IMR-90 (cell line): ENCODE data around the gene DENND2C. TPM values are rescaled to one million over a fixed set of nuclear protein-coding genes. Genes with fewer than 3 reads are reported as not detected.

ENCODE experiments used
- ATAC-seq: fragments of 200-7000 bp; cut with Tn5 transposase; 2 replicates; pipeline ENCODE4 v1.9.1; 2020; ENCODE audit warnings: low read depth, mild to moderate bottlenecking, moderate library complexity
- BruUV-seq: library from RNA; stranded (reverse); fragments of 400-500 nt; replicated peaks from 2 replicates; lab custom pipeline; 2021; lab: Mats Ljungman, UMichigan
- CTCF ChIA-PET: fragments of 300-600 bp; formaldehyde crosslinking; extraction: SDS; loops from one replicate; lab custom pipeline; 2021; ENCODE audit warnings: antibody characterized with exemption; lab: Yijun Ruan, JAX
- POLR2A ChIA-PET: fragments of 300-600 bp; sonication (Branson Sonifier 250); formaldehyde crosslinking; loops from one replicate; lab custom pipeline; 2022; ENCODE audit warnings: antibody characterized with exemption; ENCODE audit not compliant: unreplicated experiment; lab: Charles Lee
- DNase-seq: peaks from one replicate; pipeline ENCODE4 v3.0.0; 2013
- H2AFZ ChIP-seq: replicated peaks from 2 replicates; pipeline ENCODE3; 2013; ENCODE audit warnings: low read length, mild to moderate bottlenecking; ENCODE audit not compliant: poor library complexity
- H2AK5ac ChIP-seq: 2 replicates; pipeline ENCODE4 v1.6.1; 2013; ENCODE audit warnings: low read depth, low read length, inconsistent platforms
- H2AK9ac ChIP-seq: replicated peaks from 2 replicates; pipeline ENCODE3; 2013; ENCODE audit warnings: mild to moderate bottlenecking, low read depth, low read length, moderate library complexity; ENCODE audit not compliant: poor library complexity
- H2BK120ac ChIP-seq: 2 replicates; pipeline ENCODE4 v1.6.1; 2013; ENCODE audit warnings: low read depth, low read length, inconsistent platforms
- H2BK15ac ChIP-seq: 3 replicates; pipeline ENCODE4 v1.6.1; 2013; ENCODE audit warnings: low read depth, low read length, inconsistent platforms
- H2BK20ac ChIP-seq: 2 replicates; pipeline ENCODE4 v1.6.1; 2013; ENCODE audit warnings: low read depth, mild to moderate bottlenecking, inconsistent platforms, low read length, moderate library complexity
- H2BK5ac ChIP-seq: 2 replicates; pipeline ENCODE4 v1.6.1; 2013; ENCODE audit warnings: mild to moderate bottlenecking, low read depth, low read length, inconsistent platforms; ENCODE audit not compliant: poor library complexity, severe bottlenecking
- H3K14ac ChIP-seq: replicated peaks from 2 replicates; pipeline ENCODE4 v1.6.1; 2013; ENCODE audit warnings: low read depth, low read length, inconsistent platforms
- H3K18ac ChIP-seq: 2 replicates; pipeline ENCODE4 v1.6.1; 2013; ENCODE audit warnings: low read depth, low read length, control low read depth
- H3K23ac ChIP-seq: 2 replicates; pipeline ENCODE4 v1.6.1; 2013; ENCODE audit warnings: low read depth, low read length, inconsistent platforms
- H3K27ac ChIP-seq: 2 replicates; pipeline ENCODE4 v1.5.1; 2013; ENCODE audit warnings: mild to moderate bottlenecking, control low read depth, low read length; ENCODE audit not compliant: insufficient read depth
- H3K27me3 ChIP-seq: 2 replicates; pipeline ENCODE4 v1.6.1; 2013; ENCODE audit warnings: low read length; ENCODE audit not compliant: control insufficient read depth, insufficient read depth
- H3K36me3 ChIP-seq: 2 replicates; pipeline ENCODE4 v1.6.1; 2013; ENCODE audit warnings: low read length, mixed read lengths; ENCODE audit not compliant: control insufficient read depth, insufficient read depth
- H3K4ac ChIP-seq: 2 replicates; pipeline ENCODE4 v1.6.1; 2013; ENCODE audit warnings: low read depth, low read length, inconsistent platforms
- H3K4me1 ChIP-seq: 2 replicates; pipeline ENCODE4 v1.6.1; 2013; ENCODE audit warnings: low read length, mixed read lengths; ENCODE audit not compliant: control insufficient read depth, insufficient read depth
- H3K4me2 ChIP-seq: 2 replicates; pipeline ENCODE4 v1.6.1; 2013; ENCODE audit warnings: low read depth, mild to moderate bottlenecking, control low read depth, low read length, moderate library complexity
- H3K4me3 ChIP-seq: 2 replicates; pipeline ENCODE4 v1.5.1; 2013; ENCODE audit warnings: low read depth, mild to moderate bottlenecking, control low read depth, low read length, moderate library complexity; ENCODE audit not compliant: insufficient read depth
- H3K56ac ChIP-seq: 2 replicates; pipeline ENCODE4 v1.6.1; 2013; ENCODE audit warnings: low read length, inconsistent platforms; ENCODE audit not compliant: insufficient read depth; ENCODE audit errors: extremely low read depth
- H3K79me1 ChIP-seq, 2 experiments: 2 replicates each; pipeline ENCODE4 v1.6.1; 2013; ENCODE audit warnings: low read length in 2 of 2, inconsistent platforms in 1 of 2, low read depth in 1 of 2
- H3K9ac ChIP-seq: 2 replicates; pipeline ENCODE4 v1.6.1; 2013; ENCODE audit warnings: low read depth, low read length, control low read depth
- H3K9me1 ChIP-seq: 2 replicates; pipeline ENCODE4 v1.6.1; 2013; ENCODE audit warnings: low read length, inconsistent platforms; ENCODE audit not compliant: insufficient read depth
- H3K9me3 ChIP-seq: 2 replicates; pipeline ENCODE4 v1.6.1; 2013; ENCODE audit warnings: low read length; ENCODE audit not compliant: control insufficient read depth, insufficient read depth
- H4K20me1 ChIP-seq: 2 replicates; pipeline ENCODE4 v1.6.1; 2013; ENCODE audit warnings: low read length, inconsistent platforms; ENCODE audit not compliant: insufficient read depth
- H4K5ac ChIP-seq: 2 replicates; pipeline ENCODE4 v1.6.1; 2013; ENCODE audit warnings: mild to moderate bottlenecking, low read depth, low read length, control low read depth
- H4K8ac ChIP-seq, 2 experiments: 2 replicates each; pipeline ENCODE4 v1.6.1; 2013; ENCODE audit warnings: low read depth in 2 of 2, low read length in 2 of 2, control low read depth in 1 of 2, inconsistent platforms in 1 of 2
- H4K91ac ChIP-seq: 2 replicates; pipeline ENCODE4 v1.6.1; 2013; ENCODE audit warnings: low read depth, low read length, inconsistent platforms; ENCODE audit not compliant: insufficient read depth
- CEBPB ChIP-seq: IDR thresholded peaks from 2 replicates; pipeline ENCODE4 v1.6.1; 2012; ENCODE audit warnings: low read depth, low read length, improper control_type of control experiment
- CHD1 ChIP-seq: IDR thresholded peaks from 2 replicates; pipeline ENCODE4 v1.6.1; 2012; ENCODE audit warnings: low read depth, low read length, improper control_type of control experiment
- MAZ ChIP-seq: IDR thresholded peaks from 2 replicates; pipeline ENCODE4 v1.6.1; 2012; ENCODE audit warnings: low read depth, mild to moderate bottlenecking, low read length, improper control_type of control experiment, moderate library complexity, borderline replicate concordance
- POLR2A ChIP-seq: IDR thresholded peaks from 2 replicates; pipeline ENCODE4 v1.6.1; 2012; ENCODE audit warnings: mild to moderate bottlenecking, low read depth, low read length
- RAD21 ChIP-seq: IDR thresholded peaks from 2 replicates; pipeline ENCODE4 v1.6.1; 2012; ENCODE audit warnings: low read length, improper control_type of control experiment
- RFX5 ChIP-seq: IDR thresholded peaks from 2 replicates; pipeline ENCODE4 v1.8.0; 2012; ENCODE audit warnings: low read depth, mild to moderate bottlenecking, low read length, moderate library complexity
- SMC3 ChIP-seq: fragments of 150-350 bp; IDR thresholded peaks from 2 replicates; pipeline ENCODE4 v1.6.1; 2016; ENCODE audit warnings: low read depth, mild to moderate bottlenecking, antibody characterized with exemption, low read length, moderate library complexity
- WGBS, 2 experiments: methylation state at CpG; one replicate each; pipeline versions ENCODE4 v1.1.5 to v1.1.7; 2013; ENCODE audit warnings: missing lambda C conversion rate in 2 of 2; ENCODE audit not compliant: insufficient read length in 1 of 2; ENCODE audit errors: extremely low coverage in 2 of 2; 5-methylcytosine and 5-hydroxymethylcytosine counted together
- dilution Hi-C: fragments of 300-500 bp; cut with HindIII; formaldehyde crosslinking; loops from one replicate; pipeline ENCODE4 v1.14.3; 2018; ENCODE audit warnings: low sequenced_read_pairs; ENCODE audit not compliant: unreplicated experiment
- in situ Hi-C: fragments of 300-500 bp; cut with MboI; formaldehyde crosslinking; loops from 3 replicates; pipeline ENCODE4 v1.14.3; 2019; ENCODE audit warnings: low sequenced_read_pairs, inconsistent platforms, mixed read lengths
- intact Hi-C: fragments of 100-400 bp; cut with micrococcal nuclease; formaldehyde crosslinking; loops from 2 replicates; pipeline ENCODE4 v1.10.0; 2022
- polyA plus RNA-seq, 3 experiments: library from polyadenylated mRNA; depleted of rRNA; stranded (reverse); fragments of >200 nt; gene quantifications; 2 replicates each; pipeline ENCODE4 v1.2.3, GENCODE V29; 2012; ENCODE audit warnings: low replicate concordance in 1 of 3
- total RNA-seq: library from RNA; depleted of rRNA; stranded (reverse); fragments of >200 nt; gene quantifications from 2 replicates; pipeline ENCODE4 v1.2.3, GENCODE V29; 2012
- TF ChIP-seq, protein P1 (sequence below): fragments of 150-350 bp; IDR thresholded peaks from 2 replicates; pipeline ENCODE4 v1.6.1; 2017; ENCODE audit warnings: mild to moderate bottlenecking, antibody characterized with exemption, low read length, low read depth

The DENND2C gene
- total and polyA plus RNA-seq, 2 of the 4 experiments (the other 2 are of a cell fraction) = 0.58 to 2.2 TPM

DNA sequence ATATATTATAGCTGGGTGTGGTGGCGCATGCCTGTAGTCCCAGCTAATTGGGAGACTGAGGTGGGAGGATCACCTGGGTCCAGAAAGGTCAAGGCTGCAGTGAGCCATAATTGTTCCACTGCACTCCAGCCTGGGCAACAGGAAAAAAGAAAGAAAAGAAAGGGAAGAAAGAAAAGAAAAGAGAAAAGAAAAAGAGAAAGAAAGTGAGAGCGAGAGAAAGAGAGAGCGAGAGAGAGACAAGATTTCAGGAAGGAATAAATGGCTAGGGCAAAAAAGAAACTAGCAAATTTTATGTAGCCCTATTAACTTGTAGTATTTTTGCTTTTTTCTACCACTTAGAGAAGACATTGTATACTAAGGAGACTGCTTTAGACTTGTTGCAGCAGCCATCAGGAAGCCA is 40.5 kb upstream of the DENND2C start:
- no peak overlapping the region for H4K8ac ChIP-seq
- no peak for DNase-seq
- no peak overlapping the region for H4K91ac ChIP-seq
- H3K23ac ChIP-seq = no peak overlapping the region
- H3K9me1 ChIP-seq = no peaks in the 10 kb centered on the region
- H3K9me3 ChIP-seq = no peaks in the 10 kb centered on the region
- H2AK9ac ChIP-seq = no peak overlapping the region
- H2BK120ac ChIP-seq = no peak overlapping the region
- peaks cover 32% of the 10 kb centered on the region for H3K36me3 ChIP-seq
- no peak overlapping the region for H2AFZ ChIP-seq
- H3K27me3 ChIP-seq = no peaks in the 10 kb centered on the region
- H3K56ac ChIP-seq = no peak overlapping the region
- BruUV-seq = no TSS peak
- H3K4me3 ChIP-seq = no peak overlapping the region
- H3K4me1 ChIP-seq = no peaks in the 10 kb centered on the region
- dilution Hi-C loops (no loop called here), intact Hi-C loops (no loop called here), in situ Hi-C loops (loop anchor here (25.0 kb wide), 1 partner anchor 748 kb away; no protein-coding TSS in a partner anchor)
- H3K9ac ChIP-seq = no peak overlapping the region
- TF ChIP-seq RFX5 (no peak), POLR2A (no peak), SMC3 (no peak), CEBPB (no peak), MAZ (no peak), RAD21 (no peak), CHD1 (no peak)
- TF ChIP-seq, protein P1, sequence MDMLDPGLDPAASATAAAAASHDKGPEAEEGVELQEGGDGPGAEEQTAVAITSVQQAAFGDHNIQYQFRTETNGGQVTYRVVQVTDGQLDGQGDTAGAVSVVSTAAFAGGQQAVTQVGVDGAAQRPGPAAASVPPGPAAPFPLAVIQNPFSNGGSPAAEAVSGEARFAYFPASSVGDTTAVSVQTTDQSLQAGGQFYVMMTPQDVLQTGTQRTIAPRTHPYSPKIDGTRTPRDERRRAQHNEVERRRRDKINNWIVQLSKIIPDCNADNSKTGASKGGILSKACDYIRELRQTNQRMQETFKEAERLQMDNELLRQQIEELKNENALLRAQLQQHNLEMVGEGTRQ = no peak
- H2AK5ac ChIP-seq = no peak overlapping the region
- H2BK5ac ChIP-seq = no peak overlapping the region
- H2BK15ac ChIP-seq = no peak overlapping the region
- 100% methylated on average over 2 of the region's 3 CpGs; no CpG with 5 or more reads in 1 of the 2 experiments for WGBS, 2 experiments
- POLR2A ChIA-PET = no interaction called here
- no peak overlapping the region for H3K4me2 ChIP-seq
- no peak overlapping the region for H2BK20ac ChIP-seq
- H3K27ac ChIP-seq = no peak overlapping the region
- CTCF ChIA-PET = no interaction called here
- H3K14ac ChIP-seq = no peak overlapping the region
- H3K4ac ChIP-seq = no peak overlapping the region
- H4K5ac ChIP-seq = no peak overlapping the region
- no peak for ATAC-seq
- peaks cover 4% of the 10 kb centered on the region; the same call in 1 of the 2 replicates for H4K20me1 ChIP-seq
- no peak overlapping the region for H3K18ac ChIP-seq
- H3K79me1 ChIP-seq = peaks cover 16 to 30% of the 10 kb centered on the region in 2 experiments
